Lung (tissue), 12 donors: ENCODE results near the gene LRRC8E. TPM values are rescaled to one million over a fixed set of nuclear protein-coding genes. Genes with fewer than 3 reads are reported as not detected.

ENCODE experiments used
- ATAC-seq: fragments of 200-7000 bp; cut with Tn5 transposase; one replicate; pipeline ENCODE4 v1.9.1; 2020; ENCODE audit warnings: moderate number of reproducible peaks; ENCODE audit not compliant: insufficient read depth, low FRiP score
- DNase-seq, 3 donors: peaks; one replicate each; pipeline ENCODE4 v3.0.0-alpha.2; 2013 to 2017
- H3K27ac ChIP-seq, 2 donors: one replicate each; pipeline ENCODE4 v1.5.1; 2013; ENCODE audit warnings: mild to moderate bottlenecking in 2 of 2, moderate library complexity in 2 of 2, control low read depth in 1 of 2, inconsistent platforms in 1 of 2, low read depth in 1 of 2, low read length in 1 of 2
- H3K27me3 ChIP-seq, 3 donors: one replicate each; pipeline ENCODE4 v1.5.1; 2013; ENCODE audit warnings: low read length in 2 of 3; ENCODE audit not compliant: control insufficient read depth in 3 of 3, insufficient read depth in 3 of 3
- H3K36me3 ChIP-seq, 4 donors: one replicate each; pipeline ENCODE4 v1.5.1; 2013; ENCODE audit warnings: low read length in 4 of 4, mild to moderate bottlenecking in 1 of 4, moderate library complexity in 1 of 4; ENCODE audit not compliant: control insufficient read depth in 4 of 4, insufficient read depth in 4 of 4
- H3K4me1 ChIP-seq, 5 donors: one replicate each; pipeline ENCODE4 v1.5.1; 2013; ENCODE audit warnings: low read length in 5 of 5, mild to moderate bottlenecking in 2 of 5, moderate library complexity in 1 of 5; ENCODE audit not compliant: control insufficient read depth in 5 of 5, insufficient read depth in 5 of 5
- H3K4me3 ChIP-seq: one replicate; pipeline ENCODE4 v1.5.1; 2013; ENCODE audit warnings: mild to moderate bottlenecking, control low read depth, moderate library complexity
- H3K9ac ChIP-seq, 2 donors: one replicate each; pipeline ENCODE4 v1.5.1; 2013; ENCODE audit warnings: low read length in 2 of 2, control low read depth in 1 of 2; ENCODE audit not compliant: insufficient read depth in 1 of 2
- H3K9me3 ChIP-seq, 4 donors: one replicate each; pipeline ENCODE4 v1.5.1; 2013; ENCODE audit warnings: low read length in 3 of 4, mild to moderate bottlenecking in 1 of 4, moderate library complexity in 1 of 4; ENCODE audit not compliant: control insufficient read depth in 4 of 4, insufficient read depth in 3 of 4
- CTCF ChIP-seq: IDR thresholded peaks from 2 replicates; pipeline ENCODE4 v1.5.1; 2012; ENCODE audit warnings: mild to moderate bottlenecking; ENCODE audit errors: control extremely low read depth, extremely low read depth
- WGBS, 2 donors: extraction: QIAGEN DNeasy Blood & Tissue Kit; methylation state at CpG; one replicate each; pipeline ENCODE4 v1.1.7; 2013; 5-methylcytosine and 5-hydroxymethylcytosine counted together
- polyA plus RNA-seq, 2 donors: library from polyadenylated mRNA; stranded (reverse); fragments of 200-250 nt; gene quantifications; one replicate each; pipeline ENCODE4 v1.2.1, GENCODE V29; 2013
- total RNA-seq, 2 donors: library from RNA; depleted of rRNA in 1 of 2; stranded (reverse); fragments of >200 nt in 1 of 2; gene quantifications; one replicate each; pipeline ENCODE4 v1.2.1, GENCODE V29; 2014 to 2021
- donor health status: control.
- donor health status: control.
- donor health status: Bipolar disorder and iron deficiency.
- donor health status: healthy.
- donor health status: DM: yes; HTN: yes; CAD: no.

The LRRC8E gene
- total and polyA plus RNA-seq, 4 donors, result 3.7 to 8.6 (median 5.3) TPM

GRCh38 chr19:7923295-7924191 lies 35.2 kb downstream of the LRRC8E start:
- H3K9me3 ChIP-seq, result no peaks in the 10 kb centered on the region
- DNase-seq (no peak), ATAC-seq (no peak)
- WGBS, 2 donors, result 87 to 91% methylated on average over 31 of the region's 31 CpGs
- peaks cover 0 to 30% (median 17%) of the 10 kb centered on the region in 5 donors for H3K4me1 ChIP-seq
- H3K36me3 ChIP-seq, result peaks cover 0 to 18% (median 8%) of the 10 kb centered on the region in 4 donors
- no peak overlapping the region for H3K9ac ChIP-seq
- H3K4me3 ChIP-seq, result no peak overlapping the region
- no peak overlapping the region for H3K27ac ChIP-seq
- H3K27me3 ChIP-seq, result peaks cover 0 to 13% (median 5%) of the 10 kb centered on the region in 3 donors
- TF ChIP-seq CTCF, result no peak

- ATAC-seq, result no peak
- Histone ChIP-seq H3K9me3 (no peaks in the 10 kb centered on the region), H3K9ac (no peak overlapping the region), H3K4me1 (peaks cover 0 to 37% (median 17%) of the 10 kb centered on the region in 5 donors), H3K4me3 (no peak overlapping the region), H3K36me3 (peaks cover 0 to 18% (median 10%) of the 10 kb centered on the region in 4 donors), H3K27me3 (peaks cover 0 to 6% (median 0%) of the 10 kb centered on the region in 3 donors), H3K27ac (no peak overlapping the region)
- 86 to 91% methylated on average over 12 of the region's 12 CpGs for WGBS, 2 donors
- no peak for TF ChIP-seq CTCF
- DNase-seq, result no peak
These were observed 35.9 kb downstream of the LRRC8E start for GRCh38 chr19:7924241-7924640.

GRCh38 chr19:7924651-7925170 lies 36.4 kb downstream of the LRRC8E start:
- H3K27ac ChIP-seq, result no peak overlapping the region
- DNase-seq (no peak), ATAC-seq (no peak)
- no peak overlapping the region for H3K9ac ChIP-seq
- peaks cover 0 to 20% (median 10%) of the 10 kb centered on the region in 4 donors for H3K36me3 ChIP-seq
- peaks cover 0 to 35% (median 17%) of the 10 kb centered on the region in 5 donors for H3K4me1 ChIP-seq
- H3K4me3 ChIP-seq, result no peak overlapping the region
- peaks cover 0 to under 1% (median 0%) of the 10 kb centered on the region in 3 donors for H3K27me3 ChIP-seq
- 47 to 56% methylated on average over 22 to 34 of the region's 34 CpGs for WGBS, 2 donors
- no peak for TF ChIP-seq CTCF
- no peaks in the 10 kb centered on the region for H3K9me3 ChIP-seq
